Adipose tissue (tissue), 3 donors: ENCODE results near the gene ODC1. TPM values are rescaled to one million over a fixed set of nuclear protein-coding genes. Genes with fewer than 3 reads are reported as not detected.
"Not testable (repeated sequence)": the region's sequence is repeated elsewhere in the genome, so short reads cannot be mapped to it uniquely, and the experiment has no call there.

ENCODE experiments used
- H3K27ac ChIP-seq: one replicate; pipeline ENCODE4 v1.5.1; 2013; ENCODE audit warnings: low read depth, low read length
- WGBS, 3 donors: extraction: QIAGEN DNeasy Blood & Tissue Kit; methylation state at CpG; one replicate each; pipeline ENCODE4 v1.1.7; 2013; 5-methylcytosine and 5-hydroxymethylcytosine counted together
- polyA plus RNA-seq, 3 donors: library from polyadenylated mRNA; stranded (reverse); fragments of 200-250 nt; gene quantifications; one replicate each; pipeline ENCODE4 v1.2.3, GENCODE V29; 2013
- donor health status: healthy with polysubstance abuse.
- donor health status: Bipolar disorder and iron deficiency.
- donor health status: healthy.

Gene ODC1
- 10 to 100 TPM; 25.2 to 36.1 (median 32.5) TPM for polyA plus RNA-seq

GRCh38 chr2:10447895-10448575, at the start of gene ODC1:
Gene ODC1, minus strand, starts transcription at chr2:10448327. Its CDS starts 3,295 bp downstream, at chr2:10445032.
- 0 to 1% (median 0%) methylated on average over 53 to 98 of the region's 99 CpGs for WGBS, 3 donors
- peak within 1 kb of the TSS; percentile 97 for H3K27ac ChIP-seq

GRCh38 chr2:10497797-10498251, 49.7 kb upstream of the ODC1 start:
- 48 to 60% (median 55%) methylated on average over 23 to 24 of the region's 24 CpGs for WGBS, 3 donors

GRCh38 chr2:10495988-10496313, 47.8 kb upstream of the ODC1 start:
- no peak overlapping the region for H3K27ac ChIP-seq
- 83 to 85% (median 84%) methylated on average over 7 of the region's 7 CpGs for WGBS, 3 donors

More at GRCh38 chr2:10497797-10498251, 49.7 kb upstream of the ODC1 start:
- H3K27ac ChIP-seq: no peak overlapping the region

GRCh38 chr2:10495311-10495987, 47.3 kb upstream of the ODC1 start:
- 61 to 76% (median 71%) methylated on average over 24 of the region's 24 CpGs for WGBS, 3 donors
- H3K27ac ChIP-seq: no peak overlapping the region

- no peak overlapping the region for H3K27ac ChIP-seq
- WGBS, 3 donors: 73 to 83% (median 80%) methylated on average over 9 to 13 of the region's 13 CpGs
These were observed 46.4 kb upstream of the ODC1 start for GRCh38 chr2:10494351-10495066.

- WGBS, 3 donors: 65 to 66% (median 66%) methylated on average over 22 of the region's 22 CpGs
- H3K27ac ChIP-seq: no peak overlapping the region
These were observed 45.6 kb upstream of the ODC1 start for GRCh38 chr2:10493634-10494281.

GRCh38 chr2:10493075-10493633, 45.0 kb upstream of the ODC1 start:
- 85 to 87% (median 86%) methylated on average over 5 of the region's 5 CpGs for WGBS, 3 donors
- no peak overlapping the region for H3K27ac ChIP-seq

GRCh38 chr2:10490806-10491291, 42.7 kb upstream of the ODC1 start:
- H3K27ac ChIP-seq: no peak overlapping the region
- WGBS, 3 donors: 54 to 92% (median 88%) methylated on average over 8 of the region's 8 CpGs

GRCh38 chr2:10489842-10490555, 41.9 kb upstream of the ODC1 start:
- whole genome bisulfite sequencing, 3 donors: 82 to 90% (median 85%) methylated on average over 13 of the region's 13 CpGs

GRCh38 chr2:10488142-10488541, 40.0 kb upstream of the ODC1 start:
- 77 to 83% (median 81%) methylated on average over 7 to 8 of the region's 8 CpGs for WGBS, 3 donors
- H3K27ac ChIP-seq: not testable (repeated sequence)

More at GRCh38 chr2:10489842-10490555, 41.9 kb upstream of the ODC1 start:
- no peak overlapping the region for H3K27ac ChIP-seq

GRCh38 chr2:10487741-10488104, 39.6 kb upstream of the ODC1 start:
- H3K27ac ChIP-seq: not testable (repeated sequence)
- 71 to 84% (median 83%) methylated on average over 4 to 5 of the region's 5 CpGs for WGBS, 3 donors

- 49 to 70% (median 66%) methylated on average over 14 of the region's 14 CpGs for WGBS, 3 donors
- H3K27ac ChIP-seq: no peak overlapping the region
These were observed 39.1 kb upstream of the ODC1 start for GRCh38 chr2:10487081-10487740.

- 46 to 66% (median 63%) methylated on average over 5 of the region's 5 CpGs for WGBS, 3 donors
- no peak overlapping the region for H3K27ac ChIP-seq
These were observed 38.5 kb upstream of the ODC1 start for GRCh38 chr2:10486601-10487079.

GRCh38 chr2:10486091-10486490, 38.0 kb upstream of the ODC1 start:
- H3K27ac ChIP-seq: no peak overlapping the region
- 83 to 85% (median 85%) methylated on average over 1 of the region's 1 CpG for WGBS, 3 donors

GRCh38 chr2:10482913-10483312, 34.8 kb upstream of the ODC1 start:
- 56 to 64% (median 60%) methylated on average over 7 of the region's 7 CpGs for WGBS, 3 donors

GRCh38 chr2:10482460-10482859, 34.3 kb upstream of the ODC1 start:
- H3K27ac ChIP-seq: no peak overlapping the region
- WGBS, 3 donors: 55 to 78% (median 73%) methylated on average over 8 of the region's 8 CpGs

More at GRCh38 chr2:10482913-10483312, 34.8 kb upstream of the ODC1 start:
- no peak overlapping the region for H3K27ac ChIP-seq

- no peak overlapping the region for H3K27ac ChIP-seq
- WGBS, 3 donors: 91 to 94% (median 94%) methylated on average over 10 of the region's 10 CpGs
These were observed 33.6 kb upstream of the ODC1 start for GRCh38 chr2:10481666-10482157.
